Measurements from ENCODE around the gene KLK15. TPM values are rescaled to one million over a fixed set of nuclear protein-coding genes. Genes with fewer than 3 reads are reported as not detected.

Gene KLK15
- total and polyA plus RNA-seq, 2 of the 8 experiments (the other 6 are each of a cell fraction or from before 2014, with no cell fraction given) = not detected

GRCh38 chr19:50878851-50879250 lies 45.5 kb upstream of the KLK15 start:
- no peaks in the 10 kb centered on the region for H3K79me2 ChIP-seq (ENCODE audit: control insufficient read depth in 1 of 2, insufficient read depth in 2 of 2, low read length in 2 of 2)
- 94% methylated on average over 5 of the region's 5 CpGs; no CpG with 5 or more reads in 1 of the 2 experiments for WGBS, 2 experiments (ENCODE audit: extremely low coverage in 1 of 2, insufficient coverage in 1 of 2, insufficient read length in 1 of 2, insufficient replicate concordance in 2 of 2, low coverage in 1 of 2, low lambda C conversion rate in 2 of 2, missing lambda C conversion rate in 1 of 2)
- ChIA-PET CTCF (ENCODE audit: partially characterized antibody) (interaction anchor here (1.2 to 2.1 kb wide), 4 partner anchors 8 to 43 kb away, joined by 3 to 9 read pairs (median 4); no protein-coding TSS in a partner anchor), POLR2A (ENCODE audit: partially characterized antibody) (no interaction called here)
- H3K36me3 ChIP-seq (ENCODE audit: control insufficient read depth in 2 of 4, insufficient read depth in 4 of 4, low read length in 3 of 4) = no peaks in the 10 kb centered on the region
- H2BK120ac ChIP-seq (replicated peaks; ENCODE audit: low read depth, low read length) = no peak overlapping the region
- H3K14ac ChIP-seq (ENCODE audit: insufficient read length) = no peak overlapping the region
- H4K8ac ChIP-seq (ENCODE audit: extremely low read depth, insufficient read depth, low read length) = no peak overlapping the region
- no peak overlapping the region for H3K23ac ChIP-seq (ENCODE audit: insufficient read length)
- no peak overlapping the region for H2BK15ac ChIP-seq (ENCODE audit: low read length)
- DNase-seq (ENCODE audit: low read depth in 1 of 2, low spot score in 2 of 2) (no peak), FAIRE-seq (no peak)
- no peak overlapping the region for H3K4me2 ChIP-seq (ENCODE audit: insufficient read depth in 1 of 2, low read depth in 2 of 2, low read length in 2 of 2)
- H2BK12ac ChIP-seq (ENCODE audit: low read depth, low read length) = no peak overlapping the region
- TF ChIP-seq TAF1 (IDR thresholded peaks at IDR 0.05; ENCODE audit: low read depth, low read length) (no peak), RXRA (IDR thresholded peaks at IDR 0.05; ENCODE audit: insufficient read depth, low read depth, low read length) (no peak), SUZ12 (IDR thresholded peaks at IDR 0.05; ENCODE audit: low read length) (no peak), TAF7 (optimal IDR thresholded peaks at IDR 0.05; ENCODE audit: borderline replicate concordance, low read depth, low read length) (no peak), CHD1 (IDR thresholded peaks at IDR 0.05; ENCODE audit: low read depth, low read length) (no peak), ASH2L (IDR thresholded peaks at IDR 0.05; ENCODE audit: low read length) (no peak), EZH2 (IDR thresholded peaks at IDR 0.05; ENCODE audit: low read depth, low read length, severe bottlenecking) (no peak), SIX5 (IDR thresholded peaks at IDR 0.05; ENCODE audit: low read depth, low read length) (no peak), CHD2 (IDR thresholded peaks at IDR 0.05; ENCODE audit: low read length) (no peak), RBBP5 (IDR thresholded peaks at IDR 0.05; ENCODE audit: borderline replicate concordance, low read depth, low read length) (no peak), RNF2 (IDR thresholded peaks at IDR 0.05; ENCODE audit: borderline replicate concordance, low read depth, low read length, missing control alignments, poor library complexity, severe bottlenecking) (no peak)
- TF ChIP-seq, protein P1, sequence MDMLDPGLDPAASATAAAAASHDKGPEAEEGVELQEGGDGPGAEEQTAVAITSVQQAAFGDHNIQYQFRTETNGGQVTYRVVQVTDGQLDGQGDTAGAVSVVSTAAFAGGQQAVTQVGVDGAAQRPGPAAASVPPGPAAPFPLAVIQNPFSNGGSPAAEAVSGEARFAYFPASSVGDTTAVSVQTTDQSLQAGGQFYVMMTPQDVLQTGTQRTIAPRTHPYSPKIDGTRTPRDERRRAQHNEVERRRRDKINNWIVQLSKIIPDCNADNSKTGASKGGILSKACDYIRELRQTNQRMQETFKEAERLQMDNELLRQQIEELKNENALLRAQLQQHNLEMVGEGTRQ (IDR thresholded peaks at IDR 0.05; ENCODE audit: low read length) = no peak
- H3K23me2 ChIP-seq (ENCODE audit: low read depth, low read length) = no peaks in the 10 kb centered on the region
- no peaks in the 10 kb centered on the region for H3K79me1 ChIP-seq (ENCODE audit: low read depth, low read length)
- no peak overlapping the region for H2BK5ac ChIP-seq (ENCODE audit: low read depth, low read length)
- H3K4ac ChIP-seq (replicated peaks; ENCODE audit: insufficient read length, low read depth, low read length) = no peak overlapping the region
- H3K9ac ChIP-seq (replicated peaks in 1 of 4; ENCODE audit: extremely low read depth in 1 of 4, low read depth in 3 of 4, low read length in 3 of 4) = no peak overlapping the region
- H3K56ac ChIP-seq (replicated peaks; ENCODE audit: insufficient read length, low read depth, low read length) = no peak overlapping the region
- H3K4me1 ChIP-seq (replicated peaks in 1 of 4; ENCODE audit: control insufficient read depth in 3 of 4, insufficient read depth in 4 of 4, low read length in 3 of 4) = peaks cover 0 to 12% (median 3%) of the 10 kb centered on the region in 4 experiments; a peak in 3 of 7 replicates
- no peak overlapping the region for H2AFZ ChIP-seq (ENCODE audit: low read length)
- H3K18ac ChIP-seq (ENCODE audit: extremely low read depth, low read length) = no peak overlapping the region
- no peaks in the 10 kb centered on the region for H3K9me3 ChIP-seq (ENCODE audit: insufficient read depth in 2 of 2, low read depth in 1 of 2, low read length in 1 of 2)
- H3K27me3 ChIP-seq (replicated peaks in 1 of 4; ENCODE audit: control insufficient read depth in 3 of 4, extremely low read depth in 1 of 4, insufficient read depth in 3 of 4, low read length in 3 of 4) = peaks cover 0 to 3% (median 1%) of the 10 kb centered on the region in 4 experiments; a peak in 4 of 7 replicates
- H4K91ac ChIP-seq (replicated peaks; ENCODE audit: insufficient read length, low read length) = no peak overlapping the region
- no peaks in the 10 kb centered on the region for H4K20me1 ChIP-seq (replicated peaks in 1 of 2; ENCODE audit: control insufficient read depth in 1 of 2, insufficient read depth in 2 of 2, low read length in 2 of 2)
- H3K27ac ChIP-seq (ENCODE audit: low read depth, low read length) = no peak overlapping the region
- no peak overlapping the region for H2AK5ac ChIP-seq (ENCODE audit: low read depth, low read length)
- no peak overlapping the region for H3K4me3 ChIP-seq (ENCODE audit: extremely low read depth in 1 of 4, insufficient read depth in 2 of 4, low read depth in 3 of 4, low read length in 4 of 4)
- no peak overlapping the region for H2BK20ac ChIP-seq (ENCODE audit: low read length)
- no peak overlapping the region for H4K5ac ChIP-seq (ENCODE audit: insufficient read length, low read depth, low read length)

Data from H1 (cell line).